ENCODE measurements around the gene PRSS58. TPM values are rescaled to one million over a fixed set of nuclear protein-coding genes. Genes with fewer than 3 reads are reported as not detected.

PRSS58 gene
- total RNA-seq, 1 donor from 2014 or later, result not detected

DNA sequence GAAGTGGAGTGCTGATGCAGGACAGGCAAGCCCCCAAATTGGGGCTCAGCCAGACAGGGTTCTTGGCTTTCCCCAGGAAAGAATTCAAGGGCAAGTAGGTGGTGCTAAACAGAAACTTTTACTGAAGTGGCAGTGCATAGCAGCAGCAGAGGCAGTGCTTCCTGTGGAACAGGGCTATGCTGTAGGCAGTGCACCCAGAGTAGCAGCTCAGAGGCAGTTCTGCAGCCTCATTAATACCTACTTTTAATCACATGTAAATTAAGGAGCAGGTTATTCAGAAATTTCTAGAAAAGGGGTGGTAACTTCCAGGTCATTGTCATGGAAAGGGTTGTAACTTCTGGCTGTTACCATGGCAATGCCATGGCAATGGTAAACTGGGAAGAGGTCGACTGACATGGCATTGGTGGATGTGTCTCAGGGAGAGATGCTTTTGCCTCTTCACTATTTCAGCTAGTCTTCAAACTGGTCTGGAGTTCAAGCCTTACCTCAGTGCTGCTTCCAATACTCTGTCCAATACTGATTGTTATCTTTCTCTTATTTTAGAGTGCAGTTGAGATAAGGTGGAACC lies 29.2 kb downstream of the PRSS58 start:
- no peak for DNase-seq (ENCODE audit: extremely low read depth, low read depth, low spot score)

Other genes with a start within 250 kb of the PRSS58 start
- gene MGAM2, start 146.3 kb downstream of the PRSS58 start, total RNA-seq, result not detected in 2 replicates

Measured in glomerular endothelial cell (primary cell).